ENCODE results near the gene TUBGCP3.

- TF ChIP-seq POLR2A (IDR thresholded peaks at IDR 0.05): no peak
- TF ChIP-seq, protein P1, sequence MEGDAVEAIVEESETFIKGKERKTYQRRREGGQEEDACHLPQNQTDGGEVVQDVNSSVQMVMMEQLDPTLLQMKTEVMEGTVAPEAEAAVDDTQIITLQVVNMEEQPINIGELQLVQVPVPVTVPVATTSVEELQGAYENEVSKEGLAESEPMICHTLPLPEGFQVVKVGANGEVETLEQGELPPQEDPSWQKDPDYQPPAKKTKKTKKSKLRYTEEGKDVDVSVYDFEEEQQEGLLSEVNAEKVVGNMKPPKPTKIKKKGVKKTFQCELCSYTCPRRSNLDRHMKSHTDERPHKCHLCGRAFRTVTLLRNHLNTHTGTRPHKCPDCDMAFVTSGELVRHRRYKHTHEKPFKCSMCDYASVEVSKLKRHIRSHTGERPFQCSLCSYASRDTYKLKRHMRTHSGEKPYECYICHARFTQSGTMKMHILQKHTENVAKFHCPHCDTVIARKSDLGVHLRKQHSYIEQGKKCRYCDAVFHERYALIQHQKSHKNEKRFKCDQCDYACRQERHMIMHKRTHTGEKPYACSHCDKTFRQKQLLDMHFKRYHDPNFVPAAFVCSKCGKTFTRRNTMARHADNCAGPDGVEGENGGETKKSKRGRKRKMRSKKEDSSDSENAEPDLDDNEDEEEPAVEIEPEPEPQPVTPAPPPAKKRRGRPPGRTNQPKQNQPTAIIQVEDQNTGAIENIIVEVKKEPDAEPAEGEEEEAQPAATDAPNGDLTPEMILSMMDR (IDR thresholded peaks at IDR 0.05): no peak
Measured at GRCh38 chr13:112626761-112627160, 38.8 kb upstream of the TUBGCP3 start.

Measured in uterus (tissue), 2 donors.